Loucy (cell line): Measurements from ENCODE around the gene GABBR2.

Experiments
- EZH2phosphoT487 ChIP-seq: fragments of 200-600 bp; IDR thresholded peaks from 2 replicates; pipeline ENCODE4 v1.6.1; 2018; ENCODE audit warnings: antibody characterized with exemption, mild to moderate bottlenecking, moderate library complexity, borderline replicate concordance
- TF ChIP-seq, protein P1 (sequence below): fragments of 200-600 bp; sonication (generic); conservative IDR thresholded peaks from 2 replicates; pipeline ENCODE4 v1.5.1; 2014; ENCODE audit warnings: mild to moderate bottlenecking, antibody characterized with exemption, low read length

GRCh38 chr9:98615633-98616032 is 93.1 kb downstream of the GABBR2 start:
- TF ChIP-seq, protein P1, sequence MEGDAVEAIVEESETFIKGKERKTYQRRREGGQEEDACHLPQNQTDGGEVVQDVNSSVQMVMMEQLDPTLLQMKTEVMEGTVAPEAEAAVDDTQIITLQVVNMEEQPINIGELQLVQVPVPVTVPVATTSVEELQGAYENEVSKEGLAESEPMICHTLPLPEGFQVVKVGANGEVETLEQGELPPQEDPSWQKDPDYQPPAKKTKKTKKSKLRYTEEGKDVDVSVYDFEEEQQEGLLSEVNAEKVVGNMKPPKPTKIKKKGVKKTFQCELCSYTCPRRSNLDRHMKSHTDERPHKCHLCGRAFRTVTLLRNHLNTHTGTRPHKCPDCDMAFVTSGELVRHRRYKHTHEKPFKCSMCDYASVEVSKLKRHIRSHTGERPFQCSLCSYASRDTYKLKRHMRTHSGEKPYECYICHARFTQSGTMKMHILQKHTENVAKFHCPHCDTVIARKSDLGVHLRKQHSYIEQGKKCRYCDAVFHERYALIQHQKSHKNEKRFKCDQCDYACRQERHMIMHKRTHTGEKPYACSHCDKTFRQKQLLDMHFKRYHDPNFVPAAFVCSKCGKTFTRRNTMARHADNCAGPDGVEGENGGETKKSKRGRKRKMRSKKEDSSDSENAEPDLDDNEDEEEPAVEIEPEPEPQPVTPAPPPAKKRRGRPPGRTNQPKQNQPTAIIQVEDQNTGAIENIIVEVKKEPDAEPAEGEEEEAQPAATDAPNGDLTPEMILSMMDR: no peak
- no peak for TF ChIP-seq EZH2phosphoT487
